DOHH2 (cell line): ENCODE results near the gene TSHZ2.

Experiments
- H3F3A ChIP-seq: fragments of 200-600 bp; sonication (generic), shearing (Covaris generic); 2 replicates; pipeline ENCODE4 v1.6.0; 2016; ENCODE audit warnings: antibody characterized with exemption, mild to moderate bottlenecking; ENCODE audit not compliant: control insufficient read depth, insufficient read depth
- H3K27ac ChIP-seq: fragments of 200-600 bp; sonication (generic); 2 replicates; pipeline ENCODE4 v1.5.1; 2014; ENCODE audit warnings: low read depth, mild to moderate bottlenecking, low read length, moderate library complexity
- H3K27me3 ChIP-seq: fragments of 200-600 bp; sonication (generic); 2 replicates; pipeline ENCODE4 v1.6.1; 2014; ENCODE audit warnings: mild to moderate bottlenecking, low read length, mixed read lengths; ENCODE audit not compliant: control insufficient read depth
- H3K36me3 ChIP-seq: fragments of 200-600 bp; sonication (generic); 2 replicates; pipeline ENCODE4 v1.6.1; 2014; ENCODE audit warnings: mild to moderate bottlenecking, low read length, moderate library complexity, mixed read lengths; ENCODE audit not compliant: control insufficient read depth
- H3K4me1 ChIP-seq: fragments of 200-600 bp; sonication (generic); 2 replicates; pipeline ENCODE4 v1.6.1; 2014; ENCODE audit warnings: mild to moderate bottlenecking, low read length, mixed read lengths; ENCODE audit not compliant: control insufficient read depth
- H3K4me2 ChIP-seq: fragments of 200-600 bp; sonication (generic); 2 replicates; pipeline ENCODE4 v1.6.0; 2014; ENCODE audit warnings: mild to moderate bottlenecking, low read length, moderate library complexity
- H3K4me3 ChIP-seq: fragments of 200-600 bp; sonication (generic); 2 replicates; pipeline ENCODE4 v1.5.1; 2014; ENCODE audit warnings: mild to moderate bottlenecking, low read length, mixed read lengths
- H3K79me2 ChIP-seq: fragments of 200-600 bp; sonication (generic); 2 replicates; pipeline ENCODE4 v1.6.1; 2014; ENCODE audit warnings: mild to moderate bottlenecking, low read length, mixed read lengths; ENCODE audit not compliant: control insufficient read depth
- H3K9me2 ChIP-seq: fragments of 200-600 bp; sonication (generic); replicated peaks from 2 replicates; pipeline ENCODE4 v1.6.1; 2014; ENCODE audit warnings: mild to moderate bottlenecking, low read length, mixed read lengths; ENCODE audit not compliant: control insufficient read depth
- H3K9me3 ChIP-seq: fragments of 200-600 bp; sonication (generic); 2 replicates; pipeline ENCODE4 v1.6.1; 2014; ENCODE audit warnings: antibody characterized with exemption, low read length, mixed read lengths; ENCODE audit not compliant: control insufficient read depth, insufficient read depth
- H4K20me1 ChIP-seq: fragments of 200-600 bp; sonication (generic); 2 replicates; pipeline ENCODE4 v1.6.0; 2014; ENCODE audit warnings: low read depth, mild to moderate bottlenecking, antibody characterized with exemption, low read length, moderate library complexity; ENCODE audit not compliant: control insufficient read depth, insufficient read depth
- CTCF ChIP-seq: fragments of 200-600 bp; sonication (generic); IDR thresholded peaks from one replicate; pipeline ENCODE4 v1.5.1; 2014; ENCODE audit warnings: antibody characterized with exemption, mild to moderate bottlenecking, low read depth, low read length; ENCODE audit not compliant: poor library complexity, severe bottlenecking
- EZH2phosphoT487 ChIP-seq: fragments of 200-600 bp; sonication (generic); IDR thresholded peaks from 2 replicates; pipeline ENCODE4 v1.6.1; 2017; ENCODE audit warnings: borderline replicate concordance, mild to moderate bottlenecking, antibody characterized with exemption, low read length, moderate library complexity, mixed read lengths

TSHZ2 gene

GRCh38 chr20:53297154-53297529 is 325.0 kb downstream of the TSHZ2 start:
- Histone ChIP-seq H3K4me1 (no peaks in the 10 kb centered on the region), H3K4me2 (no peak overlapping the region), H3K27me3 (peaks cover 7% of the 10 kb centered on the region), H4K20me1 (no peaks in the 10 kb centered on the region), H3K36me3 (no peaks in the 10 kb centered on the region), H3K9me3 (no peaks in the 10 kb centered on the region), H3F3A (no peaks in the 10 kb centered on the region), H3K9me2 (no peaks in the 10 kb centered on the region), H3K27ac (no peak overlapping the region), H3K4me3 (no peak overlapping the region), H3K79me2 (no peaks in the 10 kb centered on the region)
- TF ChIP-seq CTCF, result no peak
- no peak for TF ChIP-seq EZH2phosphoT487

DNA sequence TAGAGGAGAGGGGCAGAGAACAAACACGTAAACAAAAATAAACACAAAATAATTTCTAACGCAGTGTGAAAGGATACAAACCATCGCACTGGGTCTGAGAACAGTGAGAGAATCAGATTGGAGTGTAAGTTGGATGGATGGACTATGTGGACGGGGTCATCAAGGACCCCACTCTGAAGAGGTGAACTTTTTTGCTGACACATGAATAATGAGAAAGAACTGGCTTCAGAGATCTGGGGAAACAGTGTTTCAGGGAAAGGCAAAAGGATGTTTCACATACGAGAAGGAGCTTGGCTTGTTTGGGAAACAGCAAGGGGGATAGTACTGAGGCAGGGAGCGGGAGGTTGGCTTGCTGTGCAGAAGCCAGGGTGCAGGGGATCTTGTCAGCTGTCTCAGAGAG is 326.1 kb downstream of the TSHZ2 start:
- Histone ChIP-seq H3K4me3 (no peak overlapping the region), H3K9me3 (no peaks in the 10 kb centered on the region), H3K9me2 (no peaks in the 10 kb centered on the region), H3K4me1 (no peaks in the 10 kb centered on the region), H3F3A (no peaks in the 10 kb centered on the region), H4K20me1 (no peaks in the 10 kb centered on the region), H3K4me2 (no peak overlapping the region), H3K36me3 (no peaks in the 10 kb centered on the region), H3K27ac (no peak overlapping the region), H3K27me3 (peaks cover 7% of the 10 kb centered on the region), H3K79me2 (no peaks in the 10 kb centered on the region)
- TF ChIP-seq CTCF (no peak), EZH2phosphoT487 (no peak)

GRCh38 chr20:53298911-53299310 is 326.8 kb downstream of the TSHZ2 start:
- H3K4me2 ChIP-seq, result no peak overlapping the region
- no peak overlapping the region for H3K27ac ChIP-seq
- peaks cover 7% of the 10 kb centered on the region for H3K27me3 ChIP-seq
- no peaks in the 10 kb centered on the region for H4K20me1 ChIP-seq
- no peaks in the 10 kb centered on the region for H3K79me2 ChIP-seq
- no peaks in the 10 kb centered on the region for H3K4me1 ChIP-seq
- TF ChIP-seq CTCF (no peak), EZH2phosphoT487 (no peak)
- no peaks in the 10 kb centered on the region for H3K36me3 ChIP-seq
- no peaks in the 10 kb centered on the region for H3K9me3 ChIP-seq
- no peaks in the 10 kb centered on the region for H3K9me2 ChIP-seq
- H3F3A ChIP-seq, result no peaks in the 10 kb centered on the region
- no peak overlapping the region for H3K4me3 ChIP-seq

- H3K27ac ChIP-seq, result no peak overlapping the region
- peaks cover 4% of the 10 kb centered on the region for H3K27me3 ChIP-seq
- H3K4me1 ChIP-seq, result no peaks in the 10 kb centered on the region
- no peaks in the 10 kb centered on the region for H4K20me1 ChIP-seq
- no peak for TF ChIP-seq CTCF
- no peak for TF ChIP-seq EZH2phosphoT487
- no peaks in the 10 kb centered on the region for H3K9me3 ChIP-seq
- no peaks in the 10 kb centered on the region for H3K36me3 ChIP-seq
- H3K4me3 ChIP-seq, result no peak overlapping the region
- H3K9me2 ChIP-seq, result no peaks in the 10 kb centered on the region
- no peak overlapping the region for H3K4me2 ChIP-seq
- no peaks in the 10 kb centered on the region for H3F3A ChIP-seq
- no peaks in the 10 kb centered on the region for H3K79me2 ChIP-seq
Measured at GRCh38 chr20:53299831-53300230, 327.7 kb downstream of the TSHZ2 start.
